Globus pallidus (tissue), 1 donor: Measurements from ENCODE around the gene EIF5AL1.
"Not testable (repeated sequence)": the region's sequence is repeated elsewhere in the genome, so short reads cannot be mapped to it uniquely, and the experiment has no call there.

ENCODE experiments used
- DNase-seq: peaks from one replicate; pipeline ENCODE4 v3.0.0-alpha.2; 2015; ENCODE audit warnings: low spot score

EIF5AL1 gene

GRCh38 chr10:79487296-79488194 lies 24.8 kb upstream of the EIF5AL1 start:
- no peak for DNase-seq

- no peak for DNase-seq
These were observed 24.0 kb upstream of the EIF5AL1 start for GRCh38 chr10:79488336-79488735.

- DNase-seq, result no peak
These were observed 23.5 kb upstream of the EIF5AL1 start for GRCh38 chr10:79488870-79489269.

GRCh38 chr10:79490400-79491142 lies 21.8 kb upstream of the EIF5AL1 start:
- DNase-seq, result no peak

GRCh38 chr10:79491143-79491835 lies 21.0 kb upstream of the EIF5AL1 start:
- DNase-seq, result no peak

- no peak for DNase-seq
These were observed 20.1 kb upstream of the EIF5AL1 start for GRCh38 chr10:79492256-79492655.

GRCh38 chr10:79492839-79493238 lies 19.5 kb upstream of the EIF5AL1 start:
- DNase-seq, result no peak

- DNase-seq, result no peak
These were observed 18.5 kb upstream of the EIF5AL1 start for GRCh38 chr10:79493806-79494205.

- DNase-seq, result no peak
These were observed 17.2 kb upstream of the EIF5AL1 start for GRCh38 chr10:79494871-79495705.

GRCh38 chr10:79495791-79496190 lies 16.5 kb upstream of the EIF5AL1 start:
- DNase-seq, result no peak

- no peak for DNase-seq
These were observed 15.4 kb upstream of the EIF5AL1 start for GRCh38 chr10:79496896-79497295.

- no peak for DNase-seq
These were observed 14.0 kb upstream of the EIF5AL1 start for GRCh38 chr10:79498291-79498829.

GRCh38 chr10:79502561-79503309 lies 9.6 kb upstream of the EIF5AL1 start:
- no peak for DNase-seq

- not testable (repeated sequence) for DNase-seq
These were observed 8.5 kb upstream of the EIF5AL1 start for GRCh38 chr10:79503787-79504186.

- not testable (repeated sequence) for DNase-seq
These were observed 7.8 kb upstream of the EIF5AL1 start for GRCh38 chr10:79504483-79504882.

- DNase-seq, result not testable (repeated sequence)
These were observed 7.0 kb upstream of the EIF5AL1 start for GRCh38 chr10:79505328-79505727.

- no peak for DNase-seq
These were observed 6.5 kb upstream of the EIF5AL1 start for GRCh38 chr10:79505829-79506228.

- no peak for DNase-seq
These were observed 4.7 kb upstream of the EIF5AL1 start for GRCh38 chr10:79507440-79508167.

GRCh38 chr10:79508245-79508644 lies 4.1 kb upstream of the EIF5AL1 start:
- not testable (repeated sequence) for DNase-seq
